SK-N-MC (cell line): ENCODE results near the gene PHACTR3.

ENCODE experiments used
- EZH2 ChIP-seq: fragments of 200-600 bp; sonication (generic); IDR thresholded peaks from one replicate; pipeline ENCODE4 v1.6.1; 2017; ENCODE audit warnings: antibody characterized with exemption
- FOXP2 ChIP-seq: optimal IDR thresholded peaks from 2 replicates; pipeline ENCODE3; 2011; ENCODE audit warnings: mild to moderate bottlenecking, moderate library complexity; ENCODE audit not compliant: insufficient read depth; ENCODE audit errors: extremely low read length, control extremely low read depth
- POLR2AphosphoS5 ChIP-seq: IDR thresholded peaks from 2 replicates; pipeline ENCODE4 v1.6.1; 2012; ENCODE audit warnings: mild to moderate bottlenecking, low read depth, low read length, borderline replicate concordance

GRCh38 chr20:59812286-59813125 is 208.2 kb downstream of the PHACTR3 start:
- TF ChIP-seq POLR2AphosphoS5 (no peak), EZH2 (no peak), FOXP2 (no peak)
